GM21619 (cell line): ENCODE measurements around the gene TMEM243.
"Not testable (repeated sequence)": the region's sequence is repeated elsewhere in the genome, so short reads cannot be mapped to it uniquely, and the experiment has no call there.

Experiments used
- ATAC-seq: cut with Tn5 transposase; IDR thresholded peaks from one replicate; pipeline ENCODE4 v1.9.1; 2021; ENCODE audit not compliant: unreplicated experiment

TMEM243 gene

GRCh38 chr7:87219545-87220025, at the start of gene TMEM243:
Gene TMEM243 (minus strand): TSS chr7:87219732. CDS start chr7:87219503, 229 bp downstream.
- peak; percentile 44 for ATAC-seq

- peak; percentile 86 for ATAC-seq
Measured at GRCh38 chr7:87267239-87267900, 47.8 kb upstream of the TMEM243 start.

GRCh38 chr7:87263537-87263936, 44.0 kb upstream of the TMEM243 start:
- no peak for ATAC-seq

- no peak for ATAC-seq
Measured at GRCh38 chr7:87253589-87254087, 34.1 kb upstream of the TMEM243 start.

- ATAC-seq, result not testable (repeated sequence)
Measured at GRCh38 chr7:87245671-87246070, 26.1 kb upstream of the TMEM243 start.

GRCh38 chr7:87238464-87239051, 19.0 kb upstream of the TMEM243 start:
- ATAC-seq, result not testable (repeated sequence)

GRCh38 chr7:87234949-87235348, 15.4 kb upstream of the TMEM243 start:
- no peak for ATAC-seq

GRCh38 chr7:87231711-87232110, 12.2 kb upstream of the TMEM243 start:
- no peak for ATAC-seq

GRCh38 chr7:87231258-87231657, 11.7 kb upstream of the TMEM243 start:
- no peak for ATAC-seq

- ATAC-seq, result peak; percentile 57
Measured at GRCh38 chr7:87226495-87226894, 7.0 kb upstream of the TMEM243 start.

GRCh38 chr7:87225696-87226095, 6.2 kb upstream of the TMEM243 start:
- no peak for ATAC-seq

GRCh38 chr7:87223666-87224065, 4.1 kb upstream of the TMEM243 start:
- no peak for ATAC-seq

- no peak for ATAC-seq
Measured at GRCh38 chr7:87220734-87221215, 1.2 kb upstream of the TMEM243 start.

- peak; percentile 31 for ATAC-seq
Measured at GRCh38 chr7:87220026-87220733, 648 bp upstream of the TMEM243 start.

- ATAC-seq, result peak; percentile 6
Measured at GRCh38 chr7:87218796-87219544, 562 bp downstream of the TMEM243 start.

GRCh38 chr7:87217983-87218653, 1.4 kb downstream of the TMEM243 start:
- no peak for ATAC-seq

- ATAC-seq, result peak; percentile 47
Measured at GRCh38 chr7:87216701-87217508, 2.6 kb downstream of the TMEM243 start.

GRCh38 chr7:87215046-87215445, 4.5 kb downstream of the TMEM243 start:
- no peak for ATAC-seq

- ATAC-seq, result no peak
Measured at GRCh38 chr7:87213811-87214210, 5.7 kb downstream of the TMEM243 start.

GRCh38 chr7:87213252-87213651, 6.3 kb downstream of the TMEM243 start:
- ATAC-seq, result no peak
